ENCODE results near the gene FCRL5. TPM values are rescaled to one million over a fixed set of nuclear protein-coding genes. Genes with fewer than 3 reads are reported as not detected.

Gene FCRL5
- total and polyA plus RNA-seq, 2 experiments from 2014 or later: not detected

- H3K36me3 ChIP-seq (replicated peaks; ENCODE audit: insufficient read depth, low read depth): no peaks in the 10 kb centered on the region
- 98% methylated on average over 3 of the region's 3 CpGs for WGBS (ENCODE audit: low lambda C conversion rate, missing lambda C conversion rate)
- H2AFZ ChIP-seq: no peak overlapping the region
- no peaks in the 10 kb centered on the region for H3K27me3 ChIP-seq
- no peaks in the 10 kb centered on the region for H3K9me3 ChIP-seq (ENCODE audit: low read depth)
- H3K4me1 ChIP-seq (ENCODE audit: insufficient read depth): no peaks in the 10 kb centered on the region
- H4K20me1 ChIP-seq (ENCODE audit: insufficient read depth, poor library complexity, severe bottlenecking): no peaks in the 10 kb centered on the region
- no peak overlapping the region for H3K27ac ChIP-seq
- no peak overlapping the region for H3K4me2 ChIP-seq
- H3K4me3 ChIP-seq: no peak overlapping the region
- TF ChIP-seq EZH2phosphoT487 (IDR thresholded peaks at IDR 0.05; ENCODE audit: low read depth, severe bottlenecking, unreplicated experiment): no peak
- TF ChIP-seq CTCF (IDR thresholded peaks at IDR 0.05; ENCODE audit: poor library complexity): no peak
- no peak for TF ChIP-seq EZH2 (IDR thresholded peaks at IDR 0.05; ENCODE audit: borderline replicate concordance)
- no peaks in the 10 kb centered on the region for H3K79me2 ChIP-seq
- no peaks in the 10 kb centered on the region for H3K9me2 ChIP-seq (replicated peaks; ENCODE audit: insufficient read depth)
- no peak for DNase-seq (ENCODE audit: low spot score)
These were observed 83.0 kb downstream of the FCRL5 start for GRCh38 chr1:157469300-157469699.

DNA sequence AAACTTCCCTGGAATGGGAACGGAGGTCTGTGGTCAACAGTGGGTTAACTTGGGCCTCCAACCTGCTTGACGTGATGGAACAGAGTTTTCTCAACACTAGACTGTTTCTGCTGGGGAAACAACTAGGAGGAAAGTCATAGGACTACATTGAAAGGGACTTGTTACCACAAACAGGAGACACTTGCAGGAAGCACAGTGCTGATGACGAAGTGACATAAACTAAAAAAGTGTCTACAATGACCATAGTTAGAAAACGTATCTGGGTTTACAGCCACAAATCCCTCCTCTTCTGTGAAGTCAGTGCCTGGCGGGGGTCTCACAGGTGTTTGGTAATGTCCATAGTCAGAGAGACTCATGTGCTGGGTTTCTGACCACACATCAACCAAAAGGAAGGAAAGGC is 86.3 kb downstream of the FCRL5 start:
- Histone ChIP-seq H2AFZ (no peak overlapping the region), H4K20me1 (ENCODE audit: insufficient read depth, poor library complexity, severe bottlenecking) (no peaks in the 10 kb centered on the region), H3K4me1 (ENCODE audit: insufficient read depth) (no peaks in the 10 kb centered on the region), H3K4me3 (no peak overlapping the region), H3K79me2 (no peaks in the 10 kb centered on the region), H3K36me3 (replicated peaks; ENCODE audit: insufficient read depth, low read depth) (no peaks in the 10 kb centered on the region), H3K4me2 (no peak overlapping the region), H3K27ac (no peak overlapping the region), H3K27me3 (no peaks in the 10 kb centered on the region), H3K9me3 (ENCODE audit: low read depth) (no peaks in the 10 kb centered on the region), H3K9me2 (replicated peaks; ENCODE audit: insufficient read depth) (no peaks in the 10 kb centered on the region)
- DNase-seq (ENCODE audit: low spot score): no peak
- 81% methylated on average over 5 of the region's 5 CpGs for WGBS (ENCODE audit: low lambda C conversion rate, missing lambda C conversion rate)
- TF ChIP-seq EZH2 (IDR thresholded peaks at IDR 0.05; ENCODE audit: borderline replicate concordance) (no peak), EZH2phosphoT487 (IDR thresholded peaks at IDR 0.05; ENCODE audit: low read depth, severe bottlenecking, unreplicated experiment) (no peak), CTCF (IDR thresholded peaks at IDR 0.05; ENCODE audit: poor library complexity) (no peak)

Other genes with a start within 250 kb of the FCRL5 start
- gene FCRL4, start 45.6 kb upstream of the FCRL5 start, total RNA-seq: not detected in 2 replicates
- gene FCRL4, start 45.6 kb upstream of the FCRL5 start, polyA plus RNA-seq: not detected in 2 replicates
- not detected in 2 replicates for gene FCRL3, start 148.3 kb upstream of the FCRL5 start, total RNA-seq
- gene FCRL3, start 148.3 kb upstream of the FCRL5 start, polyA plus RNA-seq: not detected in 2 replicates
- gene FCRL2, start 224.6 kb upstream of the FCRL5 start, total RNA-seq: 0.13 TPM in 1 of 2 replicates, not detected in the other
- not detected in 2 replicates for gene FCRL2, start 224.6 kb upstream of the FCRL5 start, polyA plus RNA-seq